ENCODE data around the gene DEK.

DNA sequence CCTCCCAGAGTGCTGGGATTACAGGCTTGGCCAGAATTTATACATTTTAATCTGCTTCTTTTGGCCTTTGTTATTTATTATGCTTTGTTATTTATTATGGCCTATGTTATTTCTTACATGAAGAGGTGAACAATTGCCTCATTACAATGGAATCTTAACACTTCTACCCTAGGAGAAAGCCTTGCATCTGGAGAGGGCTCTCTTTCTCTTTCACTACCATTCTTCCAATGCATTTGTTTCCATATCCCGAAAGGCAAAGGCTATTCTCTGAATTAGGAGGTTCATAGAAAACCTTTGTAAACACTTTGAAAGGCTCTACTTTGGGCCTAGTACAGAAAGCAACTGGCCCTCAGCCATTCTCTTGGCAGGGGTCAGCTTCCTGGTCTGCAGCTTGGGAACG, 19.9 kb upstream of the DEK start:
- TF ChIP-seq ZNF274 (IDR thresholded peaks at IDR 0.05; ENCODE audit: low read depth, low read length) (no peak), YY1 (IDR thresholded peaks at IDR 0.05; ENCODE audit: insufficient read depth, insufficient read length) (no peak), SUZ12 (IDR thresholded peaks at IDR 0.05; ENCODE audit: extremely low read depth, insufficient read depth, insufficient read length) (no peak)

Data from NT2/D1 (cell line).